ENCODE data around the gene CLTB. TPM values are rescaled to one million over a fixed set of nuclear protein-coding genes. Genes with fewer than 3 reads are reported as not detected.

CLTB gene
- total and polyA plus RNA-seq, 2 of the 8 experiments (the other 6 are each of a cell fraction or from before 2014, with no cell fraction given) = 25.9 to 34.9 TPM

- Histone ChIP-seq H3K27me3 (replicated peaks in 1 of 4; ENCODE audit: control insufficient read depth in 3 of 4, extremely low read depth in 1 of 4, insufficient read depth in 3 of 4, low read length in 3 of 4) (no peaks in the 10 kb centered on the region), H4K5ac (ENCODE audit: insufficient read length, low read depth, low read length) (no peak overlapping the region), H3K18ac (ENCODE audit: extremely low read depth, low read length) (peak overlapping the region; percentile 91), H3K23ac (ENCODE audit: insufficient read length) (no peak overlapping the region), H2BK15ac (ENCODE audit: low read length) (peak overlapping the region; percentile 61; the same call in 1 of the 2 replicates), H3K4me1 (replicated peaks in 1 of 4; ENCODE audit: control insufficient read depth in 3 of 4, insufficient read depth in 4 of 4, low read length in 3 of 4) (peaks cover 0 to 5% (median 1%) of the 10 kb centered on the region in 4 experiments; a peak in 2 of 7 replicates), H2BK20ac (ENCODE audit: low read length) (no peak overlapping the region), H3K79me2 (ENCODE audit: control insufficient read depth in 1 of 2, insufficient read depth in 2 of 2, low read length in 2 of 2) (peaks cover 0 to 29% of the 10 kb centered on the region in 2 experiments), H4K91ac (replicated peaks; ENCODE audit: insufficient read length, low read length) (no peak overlapping the region), H3K23me2 (ENCODE audit: low read depth, low read length) (peaks cover 9% of the 10 kb centered on the region; the same call in 1 of the 2 replicates), H3K9ac (replicated peaks in 1 of 4; ENCODE audit: extremely low read depth in 1 of 4, low read depth in 3 of 4, low read length in 3 of 4) (peak overlapping the region; percentile 51 to 93 (median 88)), H3K4ac (replicated peaks; ENCODE audit: insufficient read length, low read depth, low read length) (no peak overlapping the region), H3K36me3 (ENCODE audit: control insufficient read depth in 2 of 4, insufficient read depth in 4 of 4, low read length in 3 of 4) (peaks cover 11 to 20% (median 12%) of the 10 kb centered on the region in 4 experiments), H4K8ac (ENCODE audit: extremely low read depth, insufficient read depth, low read length) (peak overlapping the region; percentile 76; the same call in 1 of the 2 replicates), H4K20me1 (replicated peaks in 1 of 2; ENCODE audit: control insufficient read depth in 1 of 2, insufficient read depth in 2 of 2, low read length in 2 of 2) (peaks cover 3 to 4% of the 10 kb centered on the region in 2 experiments), H3K14ac (ENCODE audit: insufficient read length) (no peak overlapping the region), H3K56ac (replicated peaks; ENCODE audit: insufficient read length, low read depth, low read length) (peak overlapping the region; percentile 90), H3K4me2 (ENCODE audit: insufficient read depth in 1 of 2, low read depth in 2 of 2, low read length in 2 of 2) (peak overlapping the region; percentile 83 to 91), H2BK5ac (ENCODE audit: low read depth, low read length) (peak overlapping the region; percentile 98), H2BK12ac (ENCODE audit: low read depth, low read length) (0 out of 2 replicates have a peak overlapping the region, but pooled peaks have one; percentile 81), H3K27ac (ENCODE audit: low read depth, low read length) (peak overlapping the region; percentile 90), H2BK120ac (replicated peaks; ENCODE audit: low read depth, low read length) (no peak overlapping the region), H3K4me3 (ENCODE audit: extremely low read depth in 1 of 4, insufficient read depth in 2 of 4, low read depth in 3 of 4, low read length in 4 of 4) (peak overlapping the region; percentile 92 to 96 (median 95)), H3K79me1 (ENCODE audit: low read depth, low read length) (peaks cover 7% of the 10 kb centered on the region; the same call in 1 of the 2 replicates), H3K9me3 (ENCODE audit: insufficient read depth in 2 of 2, low read depth in 1 of 2, low read length in 1 of 2) (no peaks in the 10 kb centered on the region), H2AK5ac (ENCODE audit: low read depth, low read length) (peak overlapping the region; percentile 66; the same call in 1 of the 2 replicates), H2AFZ (ENCODE audit: low read length) (peak overlapping the region; percentile 71; the same call in 1 of the 2 replicates)
- DNase-seq (ENCODE audit: low read depth in 1 of 2, low spot score in 2 of 2) = no peak
- WGBS, 2 experiments (ENCODE audit: extremely low coverage in 1 of 2, insufficient coverage in 1 of 2, insufficient read length in 1 of 2, insufficient replicate concordance in 2 of 2, low coverage in 1 of 2, low lambda C conversion rate in 2 of 2, missing lambda C conversion rate in 1 of 2) = 29% methylated on average over 41 of the region's 41 CpGs; no CpG with 5 or more reads in 1 of the 2 experiments
- POLR2A ChIA-PET (ENCODE audit: partially characterized antibody) = interaction anchor here (0.8 to 10.2 kb wide), 8 partner anchors 10 to 153 kb away, joined by 3 to 93 read pairs (median 16); partner anchors contain the start of genes FAF2, KIAA1191 and RNF44
- CTCF ChIA-PET (ENCODE audit: partially characterized antibody) = interaction anchor here (7.9 kb wide), 1 partner anchor 16 kb away, joined by 83 read pairs; no protein-coding TSS in a partner anchor
- FAIRE-seq = no peak
- peak; percentile 88 for TF ChIP-seq POLR2AphosphoS5 (IDR thresholded peaks at IDR 0.05; ENCODE audit: low read depth, low read length)
- no peak; the same call in 1 of the 2 replicates for TF ChIP-seq TBP (IDR thresholded peaks at IDR 0.05; ENCODE audit: low read depth, low read length)
- no peak for TF ChIP-seq ATF3 (IDR thresholded peaks at IDR 0.05; ENCODE audit: insufficient read depth, low read depth, low read length)
- peak; percentile 20 to 85 for TF ChIP-seq POLR2A (IDR thresholded peaks at IDR 0.05; ENCODE audit: control extremely low read depth in 1 of 2, low read depth in 2 of 2, low read length in 2 of 2)
- 0 out of 2 replicates have a peak, but pooled peaks have one; percentile 19 for TF ChIP-seq RBBP5 (IDR thresholded peaks at IDR 0.05; ENCODE audit: borderline replicate concordance, low read depth, low read length)
- TF ChIP-seq SP1 (IDR thresholded peaks at IDR 0.05; ENCODE audit: low read depth, low read length) = 0 out of 2 replicates have a peak, but pooled peaks have one; percentile 1
- 0 out of 4 replicates have a peak, but pooled peaks have one; percentile 29 to 62 for TF ChIP-seq SIN3A (conservative IDR thresholded peaks at IDR 0.05 in 1 of 2, IDR thresholded peaks at IDR 0.05 in 1 of 2; ENCODE audit: low read depth in 1 of 2, low read length in 2 of 2)
- 0 out of 2 replicates have a peak, but pooled peaks have one; percentile 12 for TF ChIP-seq NRF1 (IDR thresholded peaks at IDR 0.05; ENCODE audit: low read depth, low read length)
- TF ChIP-seq TAF1 (IDR thresholded peaks at IDR 0.05; ENCODE audit: low read depth, low read length) = peak; percentile 5; the same call in 1 of the 2 replicates
These were observed 26.9 kb downstream of the CLTB start for GRCh38 chr5:176389135-176390123.

Measured in H1 (cell line).